Ureter (tissue), 1 donor: Measurements from ENCODE around the gene FBXL20. TPM values are rescaled to one million over a fixed set of nuclear protein-coding genes. Genes with fewer than 3 reads are reported as not detected.
A peak's percentile ranks its signal among the peaks of the same experiment; 100 is the strongest.
"Not testable (repeated sequence)": the region's sequence is repeated elsewhere in the genome, so short reads cannot be mapped to it uniquely, and the experiment has no call there.

Experiments used
- DNase-seq: peaks from one replicate; pipeline ENCODE4 v3.0.0-alpha.2; 2020; ENCODE audit warnings: low spot score
- total RNA-seq: library from RNA; stranded (reverse); gene quantifications from one replicate; pipeline ENCODE4 v1.2.4, GENCODE V29; 2023
- donor health status: DM: yes; HTN: yes; CAD: no.

Gene FBXL20
- total RNA-seq, 1 donor from 2014 or later: 19.4 TPM

- no peak for DNase-seq
Measured at GRCh38 chr17:39328815-39329214, 72.6 kb downstream of the FBXL20 start.

- no peak for DNase-seq
Measured at GRCh38 chr17:39327109-39327508, 74.3 kb downstream of the FBXL20 start.

- DNase-seq: no peak
Measured at GRCh38 chr17:39325528-39326240, 75.7 kb downstream of the FBXL20 start.

- DNase-seq: no peak
Measured at GRCh38 chr17:39318636-39319035, 82.8 kb downstream of the FBXL20 start.

GRCh38 chr17:39306509-39307212 is 94.8 kb downstream of the FBXL20 start:
- DNase-seq: no peak

GRCh38 chr17:39305978-39306377 is 95.4 kb downstream of the FBXL20 start:
- DNase-seq: no peak

GRCh38 chr17:39304188-39304587 is 97.2 kb downstream of the FBXL20 start:
- DNase-seq: no peak

- no peak for DNase-seq
Measured at GRCh38 chr17:39294060-39294459, 107.4 kb downstream of the FBXL20 start.

GRCh38 chr17:39292546-39292945 is 108.9 kb downstream of the FBXL20 start:
- DNase-seq: not testable (repeated sequence)

GRCh38 chr17:39286513-39286912 is 114.9 kb downstream of the FBXL20 start:
- not testable (repeated sequence) for DNase-seq

GRCh38 chr17:39284685-39285084 is 116.7 kb downstream of the FBXL20 start:
- DNase-seq: no peak

GRCh38 chr17:39283896-39284295 is 117.5 kb downstream of the FBXL20 start:
- DNase-seq: no peak

GRCh38 chr17:39283098-39283497 is 118.3 kb downstream of the FBXL20 start:
- DNase-seq: no peak

GRCh38 chr17:39281806-39282205 is 119.6 kb downstream of the FBXL20 start:
- no peak for DNase-seq

- not testable (repeated sequence) for DNase-seq
Measured at GRCh38 chr17:39278246-39278645, 123.2 kb downstream of the FBXL20 start.

GRCh38 chr17:39277110-39277509 is 124.3 kb downstream of the FBXL20 start:
- DNase-seq: no peak

GRCh38 chr17:39276113-39276512 is 125.3 kb downstream of the FBXL20 start:
- no peak for DNase-seq

GRCh38 chr17:39271546-39271945 is 129.9 kb downstream of the FBXL20 start:
- DNase-seq: no peak

GRCh38 chr17:39270923-39271322 is 130.5 kb downstream of the FBXL20 start:
- no peak for DNase-seq

- peak; percentile 5 for DNase-seq
Measured at GRCh38 chr17:39264119-39264518, 137.3 kb downstream of the FBXL20 start.

GRCh38 chr17:39261286-39261685 is 140.1 kb downstream of the FBXL20 start:
- peak; percentile 14 for DNase-seq

GRCh38 chr17:39252788-39253460 is 148.5 kb downstream of the FBXL20 start:
- DNase-seq: no peak

- no peak for DNase-seq
Measured at GRCh38 chr17:39251997-39252396, 149.4 kb downstream of the FBXL20 start.
